Measurements from ENCODE around the gene RAB35.

Gene RAB35

GRCh38 chr12:120067901-120068300 is 48.7 kb downstream of the RAB35 start:
- TF ChIP-seq GABPA (IDR thresholded peaks at IDR 0.05; ENCODE audit: low read depth) (no peak), CTCF (IDR thresholded peaks at IDR 0.05; ENCODE audit: insufficient read depth, low read length) (no peak), SPI1 (IDR thresholded peaks at IDR 0.05; ENCODE audit: borderline replicate concordance, low read depth) (no peak), POLR2AphosphoS5 (IDR thresholded peaks at IDR 0.05; ENCODE audit: low read depth) (no peak), REST (IDR thresholded peaks at IDR 0.05; ENCODE audit: insufficient replicate concordance, low read depth) (no peak)
- Histone ChIP-seq H3K4me3 (replicated peaks; ENCODE audit: insufficient read depth, low read length) (no peak overlapping the region), H3K27ac (replicated peaks) (no peak overlapping the region), H3K27me3 (ENCODE audit: insufficient read depth, poor library complexity, severe bottlenecking) (peaks cover 8% of the 10 kb centered on the region)
- no peak for DNase-seq (ENCODE audit: low read depth in 1 of 2, low spot score in 1 of 2)

GRCh38 chr12:120067084-120067869 is 49.3 kb downstream of the RAB35 start:
- TF ChIP-seq REST (IDR thresholded peaks at IDR 0.05; ENCODE audit: insufficient replicate concordance, low read depth) (no peak), SPI1 (IDR thresholded peaks at IDR 0.05; ENCODE audit: borderline replicate concordance, low read depth) (no peak), GABPA (IDR thresholded peaks at IDR 0.05; ENCODE audit: low read depth) (no peak), POLR2AphosphoS5 (IDR thresholded peaks at IDR 0.05; ENCODE audit: low read depth) (no peak), CTCF (IDR thresholded peaks at IDR 0.05; ENCODE audit: insufficient read depth, low read length) (no peak)
- Histone ChIP-seq H3K27me3 (ENCODE audit: insufficient read depth, poor library complexity, severe bottlenecking) (peaks cover 9% of the 10 kb centered on the region), H3K27ac (replicated peaks) (no peak overlapping the region), H3K4me3 (replicated peaks; ENCODE audit: insufficient read depth, low read length) (no peak overlapping the region)
- no peak for DNase-seq (ENCODE audit: low read depth in 1 of 2, low spot score in 1 of 2)

- Histone ChIP-seq H3K27ac (replicated peaks) (no peak overlapping the region), H3K4me3 (replicated peaks; ENCODE audit: insufficient read depth, low read length) (no peak overlapping the region), H3K27me3 (ENCODE audit: insufficient read depth, poor library complexity, severe bottlenecking) (peaks cover 14% of the 10 kb centered on the region)
- TF ChIP-seq SPI1 (IDR thresholded peaks at IDR 0.05; ENCODE audit: borderline replicate concordance, low read depth) (no peak), CTCF (IDR thresholded peaks at IDR 0.05; ENCODE audit: insufficient read depth, low read length) (no peak), POLR2AphosphoS5 (IDR thresholded peaks at IDR 0.05; ENCODE audit: low read depth) (no peak), GABPA (IDR thresholded peaks at IDR 0.05; ENCODE audit: low read depth) (no peak), REST (IDR thresholded peaks at IDR 0.05; ENCODE audit: insufficient replicate concordance, low read depth) (no peak)
- DNase-seq (ENCODE audit: low read depth in 1 of 2, low spot score in 1 of 2) = no peak
Observed at GRCh38 chr12:120066341-120066740, 50.2 kb downstream of the RAB35 start.

All from HL-60 (cell line).